WTC11 (cell line): ENCODE data around the gene RIN3.

Experiments used
- FOXJ3 ChIP-seq: sonication (generic); formaldehyde crosslinking; IDR thresholded peaks from 2 replicates; pipeline ENCODE4 v1.9.0; 2021; ENCODE audit warnings: missing genetic modification reagents, mild to moderate bottlenecking, borderline replicate concordance
- MYBL2 ChIP-seq: sonication (generic); formaldehyde crosslinking; IDR thresholded peaks from 2 replicates; pipeline ENCODE4 v1.8.1; 2023; ENCODE audit warnings: mild to moderate bottlenecking, moderate library complexity, missing genetic modification reagents

DNA sequence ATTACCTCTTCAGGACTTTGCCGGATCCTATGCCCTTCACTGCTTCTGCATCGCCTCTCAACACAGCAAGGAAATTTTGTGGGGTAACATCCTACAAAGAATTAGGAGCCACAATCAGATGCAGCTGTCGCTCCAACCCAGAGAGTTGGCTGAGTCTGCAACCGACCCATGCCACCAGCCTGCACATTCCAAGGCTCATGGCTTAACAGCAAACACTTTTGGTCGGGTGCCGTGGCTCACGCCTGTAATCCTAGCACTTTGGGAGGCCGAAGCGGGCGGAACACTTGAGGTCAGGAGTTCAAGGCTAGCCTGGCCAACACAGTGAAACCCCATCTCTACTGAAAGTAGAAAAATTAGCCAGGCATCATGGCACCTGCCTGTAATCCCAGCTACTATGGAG lies 202.6 kb downstream of the RIN3 start:
- TF ChIP-seq MYBL2 (CRISPR knock-in tag) (no peak), FOXJ3 (CRISPR knock-in tag) (no peak)
